C4-2B (cell line): Measurements from ENCODE around the gene PIK3C2G.

Source experiments
- CTCF ChIP-seq: fragments of 450-650 bp; conservative IDR thresholded peaks from 2 replicates; pipeline ENCODE4 v1.5.1; 2017; ENCODE audit warnings: mild to moderate bottlenecking
- ZFX ChIP-seq: fragments of 450-650 bp; IDR thresholded peaks from 2 replicates; pipeline ENCODE4 v1.6.1; 2017

GRCh38 chr12:18690653-18691052, 429.3 kb downstream of the PIK3C2G start:
- TF ChIP-seq CTCF: no peak
- TF ChIP-seq ZFX: no peak
